ENCODE data around the gene SCAMP2.
A peak's percentile ranks its signal among the peaks of the same experiment; 100 is the strongest.

SCAMP2 gene

GRCh38 chr15:74799856-74800558, 73.2 kb downstream of the SCAMP2 start:
- peak; percentile 83 to 91 for DNase-seq (ENCODE audit: low read depth in 1 of 2, low spot score in 1 of 2)

DNA sequence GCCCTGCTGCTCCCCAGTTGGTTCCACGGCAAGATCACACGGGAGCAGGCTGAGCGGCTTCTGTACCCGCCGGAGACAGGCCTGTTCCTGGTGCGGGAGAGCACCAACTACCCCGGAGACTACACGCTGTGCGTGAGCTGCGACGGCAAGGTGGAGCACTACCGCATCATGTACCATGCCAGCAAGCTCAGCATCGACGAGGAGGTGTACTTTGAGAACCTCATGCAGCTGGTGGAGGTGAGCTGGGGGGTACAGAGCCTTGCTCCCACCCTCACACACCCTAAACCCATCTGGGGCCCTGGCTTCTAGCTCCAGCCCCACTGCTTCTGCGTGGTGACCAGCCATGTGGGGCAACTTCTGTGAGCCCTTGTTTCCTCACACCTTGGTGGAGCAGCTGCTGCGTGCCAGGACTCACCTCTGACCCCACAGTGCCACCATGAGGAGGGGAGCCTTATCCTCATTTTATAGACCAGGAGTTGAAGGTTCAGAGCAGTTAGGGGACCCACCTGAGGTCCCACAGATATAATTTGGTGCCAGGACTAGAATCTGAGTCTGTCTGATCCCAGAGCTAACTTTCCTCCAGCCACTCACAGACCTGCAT, 73.8 kb downstream of the SCAMP2 start:
- DNase-seq (ENCODE audit: low read depth in 1 of 2, low spot score in 1 of 2) = no peak
- in situ Hi-C loops (cut with HindIII; ENCODE audit: low pct_unique_long_range_greater_than_20kb, low sequenced_read_pairs) = no loop called here
- no peak for TF ChIP-seq JUND (IDR thresholded peaks at IDR 0.05; ENCODE audit: low read depth)

More at GRCh38 chr15:74799856-74800558, 73.2 kb downstream of the SCAMP2 start:
- TF ChIP-seq JUND (IDR thresholded peaks at IDR 0.05; ENCODE audit: low read depth) = no peak
- in situ Hi-C loops (cut with HindIII; ENCODE audit: low pct_unique_long_range_greater_than_20kb, low sequenced_read_pairs) = no loop called here

GRCh38 chr15:74798388-74799254, 74.5 kb downstream of the SCAMP2 start:
- no peak for DNase-seq (ENCODE audit: low read depth in 1 of 2, low spot score in 1 of 2)
- no peak for TF ChIP-seq JUND (IDR thresholded peaks at IDR 0.05; ENCODE audit: low read depth)
- in situ Hi-C loops (cut with HindIII; ENCODE audit: low pct_unique_long_range_greater_than_20kb, low sequenced_read_pairs) = no loop called here

DNA sequence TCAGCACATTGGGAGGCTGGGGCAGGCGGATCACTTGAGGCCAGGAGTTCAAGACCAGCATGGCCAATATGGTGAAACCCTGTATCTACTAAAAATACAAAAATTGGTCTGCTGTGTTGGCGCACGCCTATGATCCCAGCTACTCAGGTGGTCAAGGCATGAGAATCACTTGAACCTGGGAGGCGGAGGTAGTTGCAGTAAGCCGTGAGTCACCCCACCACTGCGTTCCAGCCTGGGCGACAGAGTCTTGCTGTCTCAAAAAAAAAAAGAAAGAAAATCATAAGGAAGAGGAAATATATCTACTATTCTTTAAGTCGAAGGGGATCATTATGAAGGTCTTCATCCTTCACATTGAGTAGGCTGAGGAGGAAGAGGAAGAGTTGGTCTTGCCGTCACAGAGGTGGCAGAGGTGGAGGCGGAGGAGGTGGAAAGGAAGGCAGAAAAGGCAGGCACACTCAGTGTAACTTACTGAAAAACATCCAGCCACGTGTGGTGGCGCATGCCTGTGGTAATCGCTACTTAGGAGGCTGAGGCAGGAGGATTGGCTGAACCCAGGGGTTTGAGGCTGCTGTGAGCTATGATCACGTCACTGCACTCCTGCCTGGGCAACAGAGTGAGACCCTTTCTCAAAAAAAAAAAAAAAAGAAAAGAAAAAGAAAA, 77.1 kb downstream of the SCAMP2 start:
- no peak for TF ChIP-seq JUND (IDR thresholded peaks at IDR 0.05; ENCODE audit: low read depth)
- DNase-seq (ENCODE audit: low read depth in 1 of 2, low spot score in 1 of 2) = no peak
- in situ Hi-C loops (cut with HindIII; ENCODE audit: low pct_unique_long_range_greater_than_20kb, low sequenced_read_pairs) = no loop called here

DNA sequence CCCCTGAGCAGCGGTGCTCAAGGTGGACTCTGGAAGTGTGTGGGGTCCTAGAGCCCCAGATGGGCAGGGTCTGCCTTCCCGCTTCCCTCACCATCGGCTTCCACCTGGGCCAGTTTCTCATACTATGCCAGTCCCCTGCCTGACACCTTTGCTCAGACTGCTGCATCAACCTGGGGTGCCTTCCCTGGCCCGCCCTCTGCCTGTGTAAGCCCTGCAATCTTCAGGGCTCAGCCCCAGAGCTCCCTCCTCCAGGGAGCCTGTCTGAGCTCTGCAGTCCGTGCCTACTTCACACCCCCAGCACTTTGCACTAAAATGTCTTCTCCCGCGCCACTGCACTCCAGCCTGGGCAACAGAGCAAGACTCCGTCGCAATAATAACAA, 78.2 kb downstream of the SCAMP2 start:
- TF ChIP-seq JUND (IDR thresholded peaks at IDR 0.05; ENCODE audit: low read depth) = no peak
- DNase-seq (ENCODE audit: low read depth in 1 of 2, low spot score in 1 of 2) = no peak
- in situ Hi-C loops (cut with HindIII; ENCODE audit: low pct_unique_long_range_greater_than_20kb, low sequenced_read_pairs) = no loop called here

DNA sequence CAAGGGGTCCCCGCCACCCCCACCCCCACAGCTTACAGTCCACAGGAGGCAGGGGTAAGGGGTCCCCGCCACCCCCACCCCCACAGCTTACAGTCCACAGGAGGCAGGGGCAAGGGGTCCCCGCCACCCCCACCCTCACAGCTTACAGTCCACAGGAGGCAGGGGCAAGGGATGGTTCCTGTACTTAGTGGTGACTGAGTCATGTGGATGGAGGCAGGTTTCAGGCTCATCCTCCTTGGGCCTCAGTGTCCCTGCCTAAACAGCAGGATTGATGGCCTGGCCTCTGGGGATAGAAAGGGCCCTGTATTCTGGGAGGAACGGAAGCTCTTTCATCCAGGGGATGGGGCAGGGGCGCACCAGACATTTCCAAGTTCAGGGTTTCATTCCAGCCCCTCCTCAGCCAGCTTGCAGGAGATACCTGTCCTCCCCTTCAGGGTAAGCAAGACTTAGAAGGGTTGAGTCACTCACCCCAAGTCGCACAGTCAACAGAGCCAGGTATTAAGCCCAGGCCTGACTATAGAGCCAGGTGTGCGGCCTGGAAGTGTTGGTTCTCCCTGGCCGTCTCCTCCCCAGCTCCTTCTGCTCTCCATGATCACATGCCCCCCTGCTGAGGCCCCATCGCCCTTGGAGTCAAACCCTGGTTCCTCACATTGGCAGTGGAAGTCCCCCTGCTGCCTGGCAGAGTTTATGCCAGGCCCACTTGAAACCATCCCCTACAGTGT, 78.8 kb downstream of the SCAMP2 start:
- in situ Hi-C loops (cut with HindIII; ENCODE audit: low pct_unique_long_range_greater_than_20kb, low sequenced_read_pairs) = no loop called here
- no peak for DNase-seq (ENCODE audit: low read depth in 1 of 2, low spot score in 1 of 2)
- TF ChIP-seq JUND (IDR thresholded peaks at IDR 0.05; ENCODE audit: low read depth) = no peak
